Activated CD4-positive, CD25-positive, alpha-beta regulatory T cell treated with anti-CD3 and anti-CD28 coated beads, Interleukin-2, amount 50 U/mL, for 16 hours (primary cell): ENCODE data around the gene ROBO1.

Source experiments
- DNase-seq: peaks from one replicate; pipeline ENCODE4 v3.0.0-alpha.2; 2020; ENCODE audit warnings: low read depth, low spot score

ROBO1 gene

DNA sequence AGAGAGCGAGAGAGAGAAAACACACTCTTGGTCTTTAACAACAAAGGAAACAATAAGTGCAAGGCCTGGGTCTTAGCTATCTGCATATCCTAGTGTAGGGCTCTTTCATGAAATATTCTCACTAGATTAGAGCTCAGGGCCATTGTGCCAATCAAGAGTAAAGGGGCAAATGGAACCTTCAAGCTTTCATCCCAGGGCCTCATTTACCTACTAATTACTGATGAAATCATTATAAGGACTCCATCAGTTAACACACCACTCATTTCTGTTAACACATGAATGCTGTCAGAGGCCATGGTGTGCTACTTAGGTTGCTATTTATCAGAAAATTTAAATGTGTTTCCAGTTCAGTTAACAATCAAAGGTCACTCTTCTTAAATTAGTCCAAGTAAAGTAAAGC is 597.8 kb downstream of the ROBO1 start:
- no peak for DNase-seq

DNA sequence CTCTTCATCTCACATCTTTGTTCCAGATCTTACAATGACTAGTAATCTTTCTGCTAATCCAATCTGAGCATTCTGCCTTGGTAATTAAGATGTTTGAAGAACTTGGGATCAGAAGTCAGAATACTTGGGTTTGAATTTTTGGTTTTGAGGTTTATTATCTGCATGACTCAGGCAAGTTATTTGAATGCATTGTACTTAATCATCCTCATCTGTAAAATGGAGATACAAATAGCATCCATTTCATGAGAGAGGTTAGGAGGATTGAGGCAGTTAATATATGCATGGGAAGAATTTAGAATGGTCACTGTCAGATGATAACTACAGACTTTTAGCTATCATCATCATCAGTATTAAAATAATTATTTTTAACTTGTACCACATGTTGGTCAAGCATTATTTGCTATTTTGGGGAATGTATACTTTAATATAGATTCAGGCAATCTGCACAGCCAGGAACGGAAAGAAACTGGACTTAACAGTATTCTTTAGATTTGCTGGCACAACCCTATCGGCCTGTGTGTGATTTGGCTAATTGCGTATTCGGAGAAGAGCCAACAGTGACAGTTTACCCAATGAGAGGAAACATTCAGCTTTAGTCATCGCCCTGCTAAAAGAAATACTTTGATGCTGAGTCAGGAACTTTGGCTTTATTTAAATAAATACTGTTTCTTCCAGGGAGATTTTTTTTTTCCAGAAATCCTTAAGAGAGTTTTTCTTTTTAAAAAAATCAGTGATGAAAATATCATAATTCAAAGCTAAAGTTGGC is 600.0 kb downstream of the ROBO1 start:
- no peak for DNase-seq

DNA sequence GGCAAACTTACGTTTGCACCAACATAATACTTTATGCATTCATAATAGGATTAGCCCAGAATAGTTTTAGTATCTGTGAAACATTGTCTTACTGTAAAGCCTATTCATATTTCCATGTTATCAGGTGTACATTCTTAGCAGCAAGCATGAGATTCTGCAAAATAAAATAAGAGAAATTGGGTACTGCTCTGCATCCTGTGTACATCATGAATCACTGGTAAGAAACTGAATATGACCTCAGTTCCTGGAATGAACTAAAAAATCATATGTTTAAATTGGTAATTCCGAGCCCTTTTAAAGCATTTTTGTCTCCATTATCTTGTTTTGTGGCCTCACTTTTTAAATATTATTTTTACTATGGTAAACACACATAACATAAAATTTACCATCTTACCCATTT is 605.1 kb downstream of the ROBO1 start:
- DNase-seq, result no peak

DNA sequence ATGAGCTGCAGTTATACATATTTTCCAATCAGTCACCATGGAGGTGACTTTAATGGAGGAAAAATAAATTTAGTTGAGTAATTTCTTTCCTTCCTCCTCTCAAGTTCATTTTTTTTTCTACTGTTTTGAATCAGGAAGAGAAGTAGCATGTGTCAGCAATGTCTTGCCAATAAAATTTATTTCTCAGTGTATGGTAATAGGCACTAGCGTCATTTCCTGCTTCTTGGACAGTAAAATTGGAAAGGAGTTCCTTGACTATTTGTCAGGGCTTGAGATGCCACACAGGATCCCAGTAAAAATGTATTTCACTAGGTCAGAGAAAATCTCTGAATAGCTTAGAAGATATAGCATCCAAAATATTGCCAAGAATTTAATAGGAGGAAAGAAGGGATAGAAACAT is 605.9 kb downstream of the ROBO1 start:
- no peak for DNase-seq

GRCh38 chr3:79160421-79160820 is 607.4 kb downstream of the ROBO1 start:
- no peak for DNase-seq

- no peak for DNase-seq
Measured at GRCh38 chr3:79159736-79160135, 608.1 kb downstream of the ROBO1 start.

DNA sequence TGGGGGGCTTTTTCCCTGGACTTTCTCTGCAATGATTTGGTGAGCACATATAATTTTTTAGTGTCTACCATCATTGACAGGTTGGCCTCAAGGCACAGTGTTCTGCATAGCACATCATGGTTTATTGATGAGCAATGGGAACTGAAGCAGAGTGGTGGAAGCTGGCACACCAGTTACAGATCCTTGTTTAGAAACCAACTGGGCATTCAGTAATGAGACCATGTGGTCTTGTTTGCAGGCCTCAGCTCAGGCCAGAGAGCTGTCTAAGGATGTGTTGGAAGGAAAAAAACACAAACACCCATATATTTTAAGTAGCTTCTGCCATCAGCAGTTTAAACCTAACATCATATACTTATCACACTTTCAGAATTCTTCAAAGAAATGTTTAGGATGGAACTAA is 610.6 kb downstream of the ROBO1 start:
- no peak for DNase-seq

DNA sequence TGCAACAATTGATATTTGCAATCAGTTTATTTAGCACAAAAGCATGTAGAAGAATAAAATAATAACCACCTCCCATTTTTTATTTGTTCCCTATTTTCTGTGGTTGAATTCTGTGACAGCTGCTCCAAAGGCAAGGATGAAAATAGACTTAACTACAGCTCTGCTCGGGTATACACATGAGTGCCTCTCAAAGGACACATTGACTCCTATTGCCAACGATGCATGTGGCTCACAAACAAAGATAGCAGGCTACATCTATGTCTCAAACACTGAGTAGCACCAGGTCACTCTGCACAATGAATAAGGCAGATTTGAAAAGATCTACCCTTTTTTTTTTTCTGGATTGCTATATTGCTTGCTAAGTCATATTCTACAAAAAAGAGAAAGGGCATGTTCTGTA is 612.9 kb downstream of the ROBO1 start:
- DNase-seq, result no peak

DNA sequence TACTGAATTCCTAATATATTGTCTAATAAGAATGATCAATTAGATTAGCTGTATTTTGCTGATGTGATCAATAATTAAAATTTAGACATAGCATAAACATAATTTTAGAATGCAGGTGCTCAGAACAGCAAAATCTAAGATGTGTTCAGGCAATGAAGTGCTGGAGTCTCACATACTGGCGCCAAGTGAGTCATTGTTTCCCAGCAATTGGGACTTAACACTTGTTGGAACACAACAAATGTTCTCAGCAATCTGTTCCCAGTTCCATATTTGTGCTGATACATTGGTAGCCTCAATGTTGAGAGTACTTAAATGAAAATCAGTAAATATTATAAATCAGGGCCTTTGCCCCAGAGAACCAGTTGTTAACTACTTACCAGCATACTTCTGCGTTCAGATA is 619.0 kb downstream of the ROBO1 start:
- no peak for DNase-seq

DNA sequence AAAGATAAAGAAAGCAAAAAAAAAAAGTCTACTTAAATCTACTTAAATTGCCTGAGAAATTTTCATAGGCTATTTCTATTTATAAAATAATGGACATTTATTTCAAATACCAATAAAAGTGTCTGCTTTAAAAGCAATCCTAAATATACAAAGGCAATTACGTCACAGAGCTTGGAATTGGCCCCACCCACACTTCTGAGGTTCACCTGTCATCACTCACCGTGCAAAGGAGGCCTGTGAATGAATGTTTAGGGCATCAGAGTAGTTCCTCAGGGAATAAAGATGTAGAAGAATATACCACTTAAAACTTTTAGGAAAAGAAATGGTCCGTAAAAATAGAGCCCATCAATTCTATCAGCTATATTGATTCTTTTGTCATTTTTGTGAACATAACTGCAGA is 621.8 kb downstream of the ROBO1 start:
- DNase-seq, result no peak

DNA sequence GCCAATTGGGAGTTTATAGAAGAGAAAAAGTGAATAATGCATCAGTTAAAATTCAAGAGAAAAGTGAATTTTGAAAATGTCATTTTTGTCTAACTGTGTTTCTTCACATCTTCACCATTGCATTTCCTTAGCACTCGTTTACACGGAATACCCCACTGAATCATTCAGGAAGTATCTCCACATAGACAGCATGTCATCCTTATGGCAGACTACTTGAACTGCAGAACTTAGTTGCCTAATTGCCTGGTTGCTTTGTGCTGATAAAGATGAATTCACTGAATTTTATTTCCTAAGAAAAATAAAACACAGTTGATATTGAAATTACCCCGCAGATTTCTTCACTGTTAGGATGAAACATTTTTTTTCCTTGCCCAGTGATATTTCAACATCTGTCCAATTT is 627.1 kb downstream of the ROBO1 start:
- no peak for DNase-seq

GRCh38 chr3:79139395-79140068 is 628.3 kb downstream of the ROBO1 start:
- DNase-seq, result no peak

DNA sequence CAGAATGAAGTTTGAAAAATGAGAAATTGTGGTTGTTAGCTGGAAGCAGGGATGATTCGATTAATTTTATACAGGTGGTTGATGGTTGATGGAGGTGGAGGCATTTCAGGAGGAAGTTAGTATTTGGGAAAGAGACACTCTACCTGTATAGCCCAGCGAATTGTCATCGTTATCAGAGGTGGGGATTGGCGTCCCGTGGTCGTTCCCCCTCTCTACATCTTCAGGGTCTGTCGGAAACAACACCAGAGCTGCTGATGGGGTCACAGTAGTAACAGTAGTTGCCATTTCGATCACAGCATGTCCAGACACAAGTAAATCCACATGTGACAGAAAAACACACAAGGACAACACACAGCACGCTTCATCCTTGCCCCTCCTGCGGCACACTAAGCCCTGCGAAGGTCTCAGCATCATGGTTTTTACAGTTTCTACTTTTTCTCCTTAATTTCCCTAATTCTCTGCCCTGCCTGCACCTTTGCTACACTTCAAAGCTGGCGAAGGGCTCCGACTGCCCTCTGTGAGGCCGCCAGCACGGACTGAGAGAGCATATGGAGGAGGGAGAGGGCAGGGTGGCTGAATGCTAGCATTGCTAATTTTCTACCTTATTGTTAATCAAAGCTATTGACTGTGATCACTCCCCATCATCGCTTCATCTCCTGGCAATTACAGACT is 642.3 kb downstream of the ROBO1 start:
- DNase-seq, result no peak

DNA sequence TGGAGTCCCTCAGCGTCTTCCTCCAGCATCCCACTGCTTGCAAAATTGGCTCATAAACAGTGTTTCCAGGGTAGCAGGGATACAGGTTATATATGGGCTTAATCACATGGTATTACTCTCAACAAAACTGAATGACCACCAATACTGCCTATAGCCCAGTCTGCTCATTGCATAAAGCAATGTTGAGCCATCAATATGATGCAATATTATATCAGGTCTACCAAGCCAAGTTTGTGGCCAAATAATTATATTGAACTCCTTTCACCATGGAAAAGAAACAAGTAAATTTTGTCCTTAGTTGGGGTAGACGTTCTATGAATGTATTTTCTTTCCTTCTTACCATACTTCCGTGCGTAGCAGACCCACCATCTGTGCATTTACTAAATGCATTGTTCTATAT is 652.3 kb downstream of the ROBO1 start:
- no peak for DNase-seq

- no peak for DNase-seq
Measured at GRCh38 chr3:79113876-79114275, 653.9 kb downstream of the ROBO1 start.

- DNase-seq, result no peak
Measured at GRCh38 chr3:79111375-79112052, 656.3 kb downstream of the ROBO1 start.

GRCh38 chr3:79109754-79110153 is 658.0 kb downstream of the ROBO1 start:
- DNase-seq, result no peak

DNA sequence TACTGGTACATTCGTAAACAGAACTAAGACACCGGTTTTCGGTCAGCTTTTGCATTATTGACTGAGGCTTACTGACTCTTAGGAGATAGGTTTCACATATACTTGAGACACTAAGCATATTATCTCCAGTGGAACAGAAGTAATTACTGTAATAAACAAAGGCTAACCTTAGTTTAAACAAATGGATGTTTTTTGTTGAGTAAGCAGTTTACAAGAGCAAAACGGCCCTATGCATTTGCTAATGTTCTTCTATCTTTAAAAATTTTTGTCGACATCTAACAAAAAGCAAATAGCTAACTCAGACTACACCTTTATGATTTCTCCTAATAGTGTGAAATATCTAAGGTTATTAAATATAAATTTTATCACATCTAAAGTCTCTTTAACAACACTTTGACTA is 664.5 kb downstream of the ROBO1 start:
- no peak for DNase-seq

DNA sequence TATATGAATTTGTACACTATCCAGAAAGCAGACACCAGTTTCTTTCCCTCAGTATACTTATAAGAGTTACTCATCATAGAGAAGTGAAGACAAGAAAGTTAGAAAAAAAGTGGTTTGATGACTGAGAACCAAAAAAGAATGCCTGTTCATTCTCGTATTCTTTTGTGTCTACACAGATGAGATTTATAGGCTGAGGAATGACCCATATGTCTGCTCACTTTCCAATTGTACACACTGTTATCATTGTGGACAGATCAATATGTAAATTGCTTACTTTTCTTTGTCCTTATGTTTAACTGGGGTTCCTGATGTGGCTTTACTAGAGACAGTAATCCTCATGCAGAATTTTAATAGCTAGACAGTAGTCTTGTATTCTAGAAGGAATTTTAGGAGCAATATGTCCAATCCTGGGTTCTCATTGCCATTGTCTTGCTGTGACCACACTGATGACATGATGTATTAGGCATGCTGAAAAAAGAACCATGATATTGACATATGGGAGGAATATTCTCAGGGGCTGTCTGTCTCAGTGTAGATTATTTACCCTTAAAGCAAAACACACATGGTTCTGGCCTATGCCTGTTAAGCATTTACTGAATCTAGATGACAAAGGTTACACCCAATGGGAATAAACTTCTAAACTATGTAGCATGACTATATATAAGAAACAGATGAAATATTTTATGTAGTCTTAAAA is 669.7 kb downstream of the ROBO1 start:
- DNase-seq, result no peak

DNA sequence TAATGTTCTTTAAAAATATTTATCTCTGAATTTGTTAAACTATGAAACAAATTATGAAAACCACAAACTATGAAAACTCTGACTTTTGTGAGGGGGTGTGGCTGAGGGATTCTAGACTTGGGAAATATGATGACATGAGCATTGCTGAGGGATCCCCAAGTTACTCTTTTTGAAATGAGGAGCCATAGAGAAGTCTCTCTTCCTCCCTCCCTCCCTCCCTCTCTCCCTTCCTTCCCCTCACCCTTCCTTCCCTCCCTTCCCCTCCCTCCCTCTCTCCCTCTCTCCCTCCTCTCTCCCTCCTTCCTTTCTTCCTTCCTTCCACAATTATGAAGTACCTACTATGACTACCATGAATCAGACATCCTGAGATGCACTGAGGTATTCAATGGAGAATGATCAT is 673.1 kb downstream of the ROBO1 start:
- no peak for DNase-seq

DNA sequence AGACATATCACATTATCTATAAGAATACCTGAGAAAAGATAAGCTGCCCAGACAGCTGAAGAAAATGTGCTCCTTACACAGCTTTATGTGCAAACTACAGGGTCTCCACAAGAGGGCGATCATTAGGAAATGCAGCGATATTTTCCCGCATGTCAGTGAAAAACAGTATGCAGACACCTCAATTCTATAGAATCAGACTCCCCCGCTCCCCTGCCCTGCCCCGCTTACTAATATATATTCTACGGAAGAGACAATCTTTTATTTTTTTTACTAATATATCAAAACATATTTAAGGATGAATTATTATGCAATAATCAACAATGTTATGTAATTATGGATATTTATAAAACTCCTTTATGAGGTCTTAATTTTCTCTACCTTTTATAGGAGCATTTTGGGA is 681.3 kb downstream of the ROBO1 start:
- DNase-seq, result no peak

- no peak for DNase-seq
Measured at GRCh38 chr3:79085171-79085570, 682.6 kb downstream of the ROBO1 start.
